ENCODE data around the gene PRRX1.

PRRX1 gene

DNA sequence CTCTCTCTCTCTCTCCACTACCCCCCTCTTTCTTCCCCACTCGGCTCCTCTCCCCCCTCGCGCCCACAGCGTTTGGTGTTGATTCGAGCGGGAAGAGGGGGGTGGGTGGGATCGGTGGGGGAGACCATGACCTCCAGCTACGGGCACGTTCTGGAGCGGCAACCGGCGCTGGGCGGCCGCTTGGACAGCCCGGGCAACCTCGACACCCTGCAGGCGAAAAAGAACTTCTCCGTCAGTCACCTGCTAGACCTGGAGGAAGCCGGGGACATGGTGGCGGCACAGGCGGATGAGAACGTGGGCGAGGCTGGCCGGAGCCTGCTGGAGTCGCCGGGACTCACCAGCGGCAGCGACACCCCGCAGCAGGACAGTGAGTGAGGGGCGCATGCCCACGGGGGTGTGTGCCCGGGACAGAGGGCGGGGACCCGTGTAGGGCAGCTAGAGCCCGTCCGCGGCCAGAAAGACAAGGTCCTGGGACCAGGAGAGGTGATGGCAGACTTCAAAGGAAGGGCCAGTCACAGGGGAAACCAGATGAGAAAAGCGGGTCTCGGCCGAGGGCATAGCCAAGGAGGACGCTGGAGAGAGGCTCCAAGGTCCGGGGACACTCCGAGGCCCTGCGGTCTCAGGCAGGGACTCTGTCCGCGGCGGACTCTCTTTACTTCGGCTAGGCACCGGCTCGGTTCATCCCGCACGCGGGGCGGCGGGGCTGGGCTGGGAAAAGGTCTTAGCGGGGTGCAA, at the start of gene PRRX1:
TSS of gene PRRX1 (plus strand) at position 39 of the 735 bp plus-strand sequence. CDS start at position 127, 88 bp downstream.
- DNase-seq: no peak

- DNase-seq: no peak
Observed at GRCh38 chr1:170617591-170618330, 46.2 kb upstream of the PRRX1 start.

DNA sequence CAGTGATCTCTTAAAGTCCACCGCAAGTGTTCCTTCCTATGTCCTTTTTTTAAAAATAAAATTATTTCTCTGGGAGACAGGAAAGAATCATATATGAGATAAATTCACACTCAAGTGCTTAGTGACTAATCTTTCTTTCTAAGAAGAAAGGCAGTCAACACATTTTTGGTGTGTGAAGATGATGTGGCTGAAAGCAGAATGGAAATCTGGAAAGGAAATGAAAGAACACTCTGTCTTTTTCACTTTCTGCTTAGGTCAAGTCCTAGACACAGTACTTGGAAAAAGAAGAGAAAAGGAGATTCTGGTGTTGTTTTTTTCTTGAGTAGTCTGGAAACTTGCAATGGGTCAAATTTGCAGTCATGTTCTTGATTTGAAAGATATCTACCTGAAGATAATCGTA, 45.5 kb upstream of the PRRX1 start:
- no peak for DNase-seq

DNA sequence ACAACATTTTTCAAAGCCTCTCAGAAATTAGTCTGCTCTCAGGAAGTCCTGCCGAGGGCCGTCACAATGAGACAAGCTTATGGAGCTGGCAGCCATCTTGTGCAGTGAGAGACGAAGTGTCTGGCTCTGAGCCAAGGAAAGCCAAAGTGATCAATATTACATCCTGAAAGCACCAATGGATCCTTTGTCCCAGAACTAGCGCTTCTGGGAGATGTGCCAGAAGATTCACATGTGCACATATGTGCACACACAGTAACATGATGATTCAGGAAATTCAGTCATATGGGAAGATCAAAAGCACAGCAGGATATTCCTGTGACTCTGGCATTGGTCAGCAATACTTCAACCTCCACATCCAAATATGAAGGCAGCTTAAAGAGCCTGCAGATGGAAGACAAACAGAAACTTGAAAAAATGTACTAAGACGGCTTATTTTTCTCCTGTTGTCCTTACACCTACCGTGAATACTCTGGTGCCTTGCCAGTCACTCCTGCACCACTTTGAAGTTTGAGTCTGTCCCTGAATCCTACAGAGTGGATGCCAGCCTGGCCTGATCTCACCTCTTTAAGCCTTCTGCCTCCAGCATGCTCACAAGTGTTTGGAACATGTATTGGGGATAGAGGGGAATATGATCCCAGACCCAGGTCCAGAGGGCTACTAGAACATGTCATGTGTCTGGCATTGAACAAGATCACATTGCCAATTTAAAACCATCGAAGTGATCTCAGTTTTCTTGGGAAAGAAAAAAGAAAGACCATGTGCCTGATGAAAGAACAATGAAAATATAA, 44.5 kb upstream of the PRRX1 start:
- no peak for DNase-seq

GRCh38 chr1:170620164-170620563, 43.8 kb upstream of the PRRX1 start:
- DNase-seq: no peak

- no peak for DNase-seq
Observed at GRCh38 chr1:170623171-170623570, 40.8 kb upstream of the PRRX1 start.

GRCh38 chr1:170624146-170624545, 39.8 kb upstream of the PRRX1 start:
- DNase-seq: no peak

DNA sequence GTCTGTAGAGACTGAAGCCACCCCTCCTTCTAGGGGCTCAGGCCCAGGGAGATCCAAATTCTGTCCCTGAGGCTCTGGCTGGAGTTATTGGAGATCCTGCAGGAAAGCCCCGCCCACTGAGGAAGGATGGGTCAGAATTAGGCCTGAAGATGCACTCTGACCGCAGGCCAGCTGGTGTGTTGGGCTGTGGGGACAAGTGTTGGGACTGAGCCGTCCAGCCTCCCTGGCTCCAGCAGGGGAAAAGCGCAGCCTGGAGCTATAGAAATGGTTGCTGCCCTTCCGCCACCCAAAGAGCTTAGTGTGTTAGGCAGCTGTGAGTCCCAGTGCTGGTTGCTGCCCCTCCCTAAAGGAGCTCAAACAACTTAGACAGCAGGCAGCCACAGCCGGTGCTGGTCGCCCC, 33.0 kb upstream of the PRRX1 start:
- no peak for DNase-seq

- DNase-seq: no peak
Observed at GRCh38 chr1:170634293-170634692, 29.6 kb upstream of the PRRX1 start.

DNA sequence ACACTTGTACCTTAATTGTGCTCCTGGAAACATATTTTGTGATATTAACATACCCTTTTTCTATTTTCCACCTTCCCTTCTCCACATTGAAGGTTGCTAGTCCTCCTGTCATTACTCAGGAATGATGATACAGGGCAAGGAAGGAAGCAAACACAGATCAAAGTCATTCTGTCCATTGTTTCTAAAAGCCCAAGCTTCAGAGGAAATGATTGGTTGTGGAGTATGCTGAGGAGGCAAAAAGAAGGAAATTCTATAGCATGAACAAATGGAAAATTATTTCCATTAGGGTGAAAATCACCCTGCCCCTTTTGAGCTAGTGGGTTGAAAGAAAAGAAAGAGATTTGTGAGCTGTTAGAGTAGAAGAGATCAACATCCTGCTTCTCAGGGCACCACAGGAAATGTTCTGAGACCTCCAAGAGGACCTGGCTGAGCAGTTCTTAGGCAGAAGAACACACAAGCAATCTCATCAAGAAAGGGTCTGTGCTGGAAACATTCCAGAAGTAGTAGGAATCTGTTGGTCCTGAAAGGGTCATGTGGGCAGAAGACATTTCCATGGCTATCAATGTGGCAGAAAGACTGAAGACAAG, 29.0 kb upstream of the PRRX1 start:
- no peak for DNase-seq

DNA sequence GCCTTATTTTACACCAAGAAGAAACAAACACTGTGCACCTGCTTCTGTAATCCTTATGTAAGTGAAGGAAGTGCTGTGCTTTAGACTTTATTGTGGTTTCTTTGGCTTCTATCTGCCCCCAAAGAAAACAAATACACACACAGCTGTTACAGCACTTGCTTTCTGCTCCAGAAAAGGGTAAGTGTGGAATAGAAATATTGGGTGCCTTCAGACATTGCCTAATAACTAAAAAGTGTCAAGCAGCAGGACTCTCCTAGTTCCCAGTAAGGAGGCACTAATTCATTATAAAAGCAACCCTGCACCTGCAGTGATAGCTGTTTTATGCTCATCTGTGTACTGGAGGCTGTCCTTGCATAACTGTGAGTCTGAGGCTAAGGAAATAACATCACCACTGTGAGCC, 23.4 kb upstream of the PRRX1 start:
- no peak for DNase-seq

DNA sequence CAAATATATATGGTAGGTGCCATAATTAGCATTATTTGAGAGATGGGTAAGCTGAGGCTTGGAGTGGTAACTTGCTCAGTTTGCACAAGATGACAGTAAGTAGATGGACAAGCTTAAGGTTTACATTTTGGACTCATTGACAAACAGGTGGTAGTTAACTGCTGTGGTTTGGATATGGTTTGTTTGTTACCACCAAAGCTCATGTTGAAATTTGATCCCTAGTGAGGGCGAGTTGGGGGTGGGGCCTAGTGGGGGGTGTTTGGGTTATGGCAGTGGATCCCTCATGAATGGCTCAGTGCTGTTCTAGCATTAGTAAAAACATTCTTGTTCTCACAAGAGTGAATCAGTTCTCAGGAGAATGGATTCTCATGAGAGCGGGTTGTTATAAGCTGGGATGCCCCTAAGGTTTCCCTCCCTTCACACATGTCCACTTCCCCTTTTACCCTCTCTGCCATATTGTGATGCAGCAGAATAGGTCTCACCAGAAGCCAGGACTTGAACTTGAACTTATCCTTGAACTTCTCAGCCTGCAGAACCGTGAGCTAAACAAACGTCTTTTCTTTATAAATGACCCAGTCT, 6.6 kb upstream of the PRRX1 start:
- DNase-seq: no peak

GRCh38 chr1:170659399-170660035, 4.4 kb upstream of the PRRX1 start:
- no peak for DNase-seq

GRCh38 chr1:170660281-170660713, 3.6 kb upstream of the PRRX1 start:
- DNase-seq: no peak

DNA sequence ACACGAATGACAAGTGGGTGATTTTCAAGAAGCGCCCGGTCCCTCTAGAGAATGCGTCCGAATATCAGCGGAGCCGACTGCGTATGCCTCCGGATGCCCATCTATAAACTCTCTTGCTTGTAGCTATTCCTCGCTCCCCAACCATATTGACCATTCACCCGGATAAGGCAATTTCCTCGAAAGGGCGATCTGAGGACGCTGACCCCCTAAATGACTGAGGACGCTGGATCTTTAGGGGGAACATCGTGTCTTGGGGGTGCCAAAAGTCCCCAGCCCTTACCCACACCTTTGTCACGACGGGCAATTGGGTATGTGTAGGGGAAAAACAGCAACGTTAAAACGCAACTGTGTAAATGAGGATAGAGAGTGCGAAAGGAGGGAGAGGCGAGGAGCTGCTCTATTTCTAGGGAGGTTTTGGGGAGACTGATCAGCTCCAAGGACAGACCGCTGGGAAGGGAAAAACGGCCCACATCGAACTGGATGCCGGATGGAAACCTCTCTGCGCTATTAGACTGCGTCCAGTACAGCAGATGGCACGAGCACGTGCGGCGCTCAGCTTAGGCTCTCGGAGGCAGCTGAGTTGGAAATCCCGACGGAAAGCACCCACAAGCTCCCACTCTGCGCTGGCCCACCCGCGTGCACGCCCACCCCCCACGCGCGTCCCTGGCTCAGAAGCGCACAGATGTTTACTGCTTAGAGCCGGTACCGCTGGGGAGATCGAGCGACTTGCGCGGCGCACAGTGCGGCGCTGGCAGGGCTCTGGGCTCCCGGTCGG, 2.9 kb upstream of the PRRX1 start:
- DNase-seq: no peak

- DNase-seq: no peak
Observed at GRCh38 chr1:170661646-170662411, 2.1 kb upstream of the PRRX1 start.

DNA sequence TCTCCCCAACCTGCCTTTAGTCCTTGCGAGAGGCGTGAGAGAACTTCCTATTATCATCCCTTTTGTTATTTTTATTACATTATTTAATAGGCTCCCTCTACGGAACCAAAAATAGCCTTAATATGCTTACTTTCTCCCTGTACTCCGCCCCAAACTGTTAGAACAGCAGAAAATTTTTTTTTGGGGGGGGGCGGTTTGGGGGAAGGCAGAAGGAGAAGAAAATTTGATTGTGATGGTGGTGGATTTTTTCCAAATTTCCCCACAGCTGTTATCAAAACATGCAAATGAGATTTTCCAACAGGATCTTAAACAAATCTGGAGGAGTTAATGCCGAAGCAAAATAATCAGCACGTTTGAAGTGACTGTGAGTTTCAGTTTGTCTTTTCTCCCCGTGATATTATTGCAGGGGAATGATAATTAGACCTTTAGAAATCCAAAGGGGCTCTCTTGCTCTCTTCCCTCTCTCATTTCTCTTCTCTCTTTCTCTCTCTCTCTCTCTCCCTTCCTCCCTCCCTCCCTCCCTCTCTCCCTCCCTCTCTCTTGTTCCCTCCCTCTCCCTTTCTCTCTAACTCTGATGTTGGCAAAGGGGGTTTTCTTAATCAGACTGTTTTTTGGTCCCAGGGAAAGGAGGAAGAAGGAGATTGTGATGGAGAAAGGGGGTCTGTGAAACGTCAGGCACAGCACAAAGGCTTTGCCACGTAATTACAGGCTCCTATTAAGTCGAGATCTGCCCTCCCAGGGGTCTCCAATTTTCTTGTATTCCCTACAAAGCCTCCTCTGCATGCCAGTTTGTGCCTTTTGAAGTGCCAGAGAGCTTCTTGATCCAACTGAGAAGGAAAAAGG, 1.1 kb upstream of the PRRX1 start:
- no peak for DNase-seq

GRCh38 chr1:170663404-170664092, 383 bp upstream of the PRRX1 start:
- DNase-seq: no peak

Data from stimulated activated CD4-positive, alpha-beta T cell treated with anti-CD3 and anti-CD28 coated beads, Interleukin-2, amount 100 ng/mL, for 24 hours (primary cell).